Activated T-cell treated with anti-CD3 and anti-CD28 coated beads, Interleukin-2, amount 50 U/mL, for 48 hours (primary cell): ENCODE results near the gene MRC2.
"Not testable (repeated sequence)": the region's sequence is repeated elsewhere in the genome, so short reads cannot be mapped to it uniquely, and the experiment has no call there.

Source experiments
- DNase-seq, 2 experiments: peaks; one replicate each; pipeline ENCODE4 v3.0.0-alpha.2; 2020

The MRC2 gene

GRCh38 chr17:62612289-62612688 lies 15.2 kb upstream of the MRC2 start:
- DNase-seq, result not testable (repeated sequence)

DNA sequence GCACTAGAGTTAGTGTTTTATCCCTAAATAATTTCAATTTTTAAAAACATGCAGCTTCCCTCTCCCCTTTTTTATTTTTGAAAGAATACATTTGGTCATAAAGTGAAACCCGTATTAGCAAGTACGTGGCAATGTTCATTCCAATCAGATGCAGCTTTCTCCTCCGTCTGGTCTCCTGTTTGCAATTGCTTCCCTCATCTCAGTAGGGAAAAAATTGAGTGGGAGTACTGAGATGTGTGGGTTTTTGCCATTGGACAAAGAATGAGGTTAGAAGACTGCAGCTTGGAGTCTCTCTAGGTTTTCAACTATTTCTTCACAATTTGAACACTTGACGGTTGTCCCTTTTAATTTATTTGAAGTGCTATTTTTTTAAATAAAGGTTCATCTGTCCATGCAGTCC lies 14.4 kb upstream of the MRC2 start:
- DNase-seq, result not testable (repeated sequence)

- DNase-seq, result no peak
These were observed 13.3 kb upstream of the MRC2 start for GRCh38 chr17:62614142-62614541.

- DNase-seq, result no peak
These were observed 12.0 kb upstream of the MRC2 start for GRCh38 chr17:62615503-62615902.

DNA sequence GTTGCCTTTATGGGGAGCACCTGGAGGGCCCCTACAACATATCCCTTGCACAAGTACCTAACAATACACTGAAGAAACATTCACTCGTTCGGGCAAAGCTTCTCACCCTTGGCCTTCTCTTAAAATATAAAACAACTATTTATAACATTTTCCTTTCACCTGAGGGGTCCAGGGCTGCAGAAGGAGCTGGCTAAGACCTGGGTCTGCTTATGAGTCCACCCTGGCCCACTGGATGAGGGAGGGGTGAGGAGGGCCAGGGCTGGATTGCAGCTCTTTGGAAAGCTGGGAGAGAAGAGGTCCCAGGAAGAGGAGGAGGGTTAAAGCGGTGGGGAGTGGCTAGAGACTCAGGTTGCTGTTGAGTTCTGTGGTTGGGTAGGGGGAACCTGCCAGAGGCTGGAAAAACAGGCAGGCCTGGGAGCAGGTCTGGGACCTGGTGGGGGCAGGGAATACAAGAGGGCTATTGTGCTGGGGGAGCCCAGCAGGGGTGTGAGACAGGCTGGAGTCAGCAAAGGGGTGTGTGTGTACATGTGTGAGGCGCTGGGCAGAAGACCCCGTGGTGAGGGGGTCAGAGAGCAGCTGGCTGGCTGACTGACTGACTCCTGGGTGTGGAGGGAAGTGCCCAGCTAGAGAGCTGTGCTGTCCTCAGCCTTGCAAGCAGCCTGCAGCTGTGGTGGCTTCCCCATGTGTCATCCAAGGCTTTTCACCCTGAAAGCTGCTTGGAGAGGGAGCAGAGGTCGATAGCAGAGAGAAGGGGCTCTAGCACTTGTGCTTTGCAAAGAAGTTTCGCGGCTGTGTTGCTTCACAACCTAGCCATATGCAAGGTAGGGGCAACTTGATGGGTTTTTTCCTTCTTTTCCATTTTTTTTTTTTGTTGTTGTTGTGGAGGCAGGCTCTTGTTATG lies 10.2 kb upstream of the MRC2 start:
- no peak for DNase-seq

- no peak for DNase-seq
These were observed 9.5 kb upstream of the MRC2 start for GRCh38 chr17:62617894-62618472.

- no peak for DNase-seq
These were observed 8.6 kb upstream of the MRC2 start for GRCh38 chr17:62618647-62619416.

GRCh38 chr17:62619417-62620155 lies 7.9 kb upstream of the MRC2 start:
- no peak for DNase-seq

GRCh38 chr17:62621223-62621622 lies 6.2 kb upstream of the MRC2 start:
- DNase-seq, result no peak

GRCh38 chr17:62625184-62625869 lies 2.1 kb upstream of the MRC2 start:
- no peak for DNase-seq

DNA sequence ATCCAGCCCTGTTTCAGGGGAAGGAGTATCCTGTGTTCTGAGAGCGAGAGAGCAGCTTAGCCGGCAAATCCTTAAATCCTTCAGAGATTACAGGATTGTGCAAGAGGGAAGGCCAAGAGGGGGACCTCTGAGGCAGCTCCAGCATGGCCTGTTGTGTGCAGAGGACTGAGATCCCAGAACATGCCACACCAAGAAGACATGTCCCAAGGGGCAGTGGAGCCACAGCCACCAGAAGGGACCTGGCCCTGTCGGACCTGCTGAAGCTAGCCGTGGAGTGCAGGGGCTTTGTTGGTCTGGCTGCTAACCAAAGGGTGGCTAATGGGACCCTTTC lies 1.6 kb upstream of the MRC2 start:
- DNase-seq, result no peak

- peak in 1 of 2 experiments; percentile 41 for DNase-seq
These were observed 701 bp upstream of the MRC2 start for GRCh38 chr17:62626719-62627218.

GRCh38 chr17:62627904-62628633 lies 599 bp downstream of the MRC2 start:
- DNase-seq, result peak; percentile 65 to 66

DNA sequence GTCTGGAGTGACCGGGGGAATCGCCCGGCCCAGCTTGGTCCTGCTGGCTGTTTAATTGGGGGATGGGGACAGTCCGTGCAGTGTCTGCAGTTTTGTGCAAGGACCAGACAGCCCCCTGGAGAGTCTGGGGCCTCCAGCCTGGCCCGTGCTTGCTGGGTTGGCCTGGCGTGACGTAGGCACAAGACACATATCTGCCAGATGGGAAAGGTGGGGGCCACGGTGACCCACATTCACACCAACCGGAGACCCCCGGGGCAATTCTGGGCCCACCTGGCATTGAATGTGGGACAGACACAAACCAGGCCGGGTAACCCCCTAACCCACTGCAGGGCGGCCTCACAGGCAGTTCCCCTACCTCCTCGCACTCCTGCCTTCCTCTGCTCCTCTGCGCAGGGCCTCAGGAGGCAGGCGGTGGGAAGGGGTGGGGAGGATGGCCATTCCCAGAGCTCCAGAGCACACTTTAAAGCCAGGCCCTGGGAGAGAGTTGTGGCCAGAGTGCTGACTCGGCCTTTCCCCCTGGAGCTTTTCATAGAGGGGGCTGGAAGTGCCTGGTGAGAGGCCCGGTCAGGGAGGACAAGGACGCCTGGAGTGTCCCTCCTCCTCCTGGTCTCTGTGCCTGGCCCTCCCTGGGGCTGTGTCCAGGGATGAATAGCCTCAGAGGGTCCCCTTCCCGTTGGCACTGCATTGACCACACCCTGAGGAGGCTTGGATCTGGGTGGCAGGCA lies 1.5 kb downstream of the MRC2 start:
- no peak for DNase-seq

DNA sequence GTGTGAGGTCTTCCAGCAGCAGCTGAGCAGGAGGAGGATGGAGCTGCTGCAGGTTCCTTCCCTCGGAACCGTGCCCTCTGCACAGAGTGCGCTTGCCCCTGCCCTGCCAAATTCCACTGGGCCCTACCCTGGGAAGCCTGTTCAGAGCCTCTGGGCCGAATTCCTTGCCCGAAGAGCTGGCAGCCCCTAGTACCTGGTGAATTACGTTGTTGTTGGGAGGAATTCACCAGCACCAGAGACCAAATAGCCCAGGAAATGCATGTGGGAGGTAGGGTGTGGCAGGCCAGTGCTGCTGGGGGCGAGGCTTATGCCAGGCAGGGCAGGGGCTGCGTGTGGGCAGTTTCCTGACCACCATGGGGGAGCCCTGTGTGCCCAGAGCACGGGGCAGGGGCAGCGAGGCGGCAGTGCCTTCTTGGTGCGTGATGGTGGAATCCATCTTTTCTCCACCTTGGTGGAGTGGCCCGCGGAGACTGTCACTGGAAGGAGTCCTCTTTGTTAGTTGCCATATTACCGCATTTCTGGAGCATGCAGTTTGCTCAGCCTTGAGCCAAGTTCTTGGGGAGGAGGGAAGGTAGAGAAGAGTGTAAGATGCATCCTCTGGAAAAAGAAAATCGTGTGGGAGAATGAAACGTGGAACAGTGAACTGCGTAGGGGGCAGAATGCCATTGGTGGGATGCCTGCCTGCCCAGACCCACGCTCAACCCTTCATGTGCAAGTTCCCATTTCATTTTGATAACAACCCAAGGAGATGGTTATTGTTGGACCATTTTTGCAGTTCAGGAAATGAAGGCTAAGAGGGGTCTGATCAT lies 2.3 kb downstream of the MRC2 start:
- DNase-seq, result no peak

DNA sequence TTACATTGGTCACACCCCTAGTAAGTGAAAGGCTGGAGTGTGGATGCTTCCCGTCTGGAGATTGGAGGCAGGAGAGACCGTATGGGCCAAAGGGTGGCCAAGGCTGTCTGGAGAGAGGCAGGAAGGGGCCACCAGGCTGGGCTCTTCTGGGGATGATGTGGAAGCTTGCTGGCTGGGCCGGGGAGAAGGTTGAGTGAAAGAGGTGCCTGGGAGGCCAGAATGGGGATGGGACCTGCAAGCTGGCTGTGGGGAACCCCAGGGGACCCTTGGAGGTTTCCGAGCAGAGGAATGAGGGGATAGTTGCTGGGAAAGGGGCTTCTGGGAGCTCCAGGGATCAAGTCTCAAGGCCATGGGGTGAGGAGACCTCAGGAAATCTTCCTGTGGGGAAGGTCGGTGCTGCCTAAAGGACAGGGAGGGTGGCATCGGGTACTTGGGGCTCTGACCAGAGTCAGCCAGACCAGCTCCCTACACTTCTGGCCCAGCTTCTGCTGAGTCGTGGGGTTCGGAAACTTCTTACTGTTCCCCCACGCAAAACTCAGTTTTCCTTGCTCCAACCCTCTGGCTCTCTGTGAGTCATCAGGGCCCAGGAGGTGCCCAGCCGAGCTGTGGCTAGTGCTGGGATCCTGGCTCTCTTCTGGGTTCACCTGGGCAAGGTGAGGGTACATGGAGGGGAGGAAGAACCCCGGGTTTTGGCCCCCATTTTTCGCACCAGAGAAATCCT lies 3.1 kb downstream of the MRC2 start:
- no peak for DNase-seq

DNA sequence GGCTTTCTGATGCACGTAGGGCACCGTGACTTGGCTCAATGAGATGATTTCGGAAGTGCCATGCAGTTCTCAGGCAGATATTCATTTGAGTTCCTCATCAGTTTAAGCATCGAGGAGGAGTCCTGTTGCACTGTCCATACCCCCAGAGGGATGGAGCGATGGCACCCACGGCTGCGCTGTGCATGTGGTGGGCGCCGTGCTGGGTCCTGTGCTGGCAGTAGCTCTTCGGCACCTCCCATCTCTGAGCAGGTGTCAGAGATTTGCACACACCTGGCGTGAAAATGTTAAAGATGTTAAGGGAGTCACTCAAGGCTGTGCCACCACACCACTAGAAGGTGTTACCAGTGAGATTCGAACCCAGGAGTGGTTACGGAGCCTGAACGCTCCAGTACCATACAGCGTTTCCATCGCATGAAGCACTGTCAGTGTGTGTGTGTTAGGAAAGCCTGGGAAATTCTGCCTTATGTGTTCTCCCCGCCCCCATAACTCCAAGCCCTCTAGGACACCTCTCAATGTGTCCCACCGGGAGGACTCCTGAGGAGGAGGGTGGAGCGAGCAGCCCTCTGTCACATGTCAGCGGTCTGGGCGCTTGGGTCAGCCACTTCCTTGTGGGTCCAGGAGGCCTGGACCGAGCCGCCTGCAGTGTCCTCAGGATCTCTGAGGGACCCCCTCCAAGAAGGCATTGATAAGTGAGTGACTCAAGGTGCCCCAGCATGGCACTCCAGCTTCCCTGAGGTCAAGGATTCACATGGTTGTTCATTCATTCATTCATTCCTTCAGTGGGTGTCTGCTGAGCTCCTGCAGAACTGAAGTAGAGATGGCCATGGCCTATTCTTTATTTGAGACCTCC lies 3.8 kb downstream of the MRC2 start:
- DNase-seq, result no peak
